Calu3 (cell line): ENCODE data around the gene SMOC2. TPM values are rescaled to one million over a fixed set of nuclear protein-coding genes. Genes with fewer than 3 reads are reported as not detected.

Experiments
- BruUV-seq: library from RNA; stranded (reverse); fragments of 400-500 nt; replicated peaks from 2 replicates; lab custom pipeline; 2021; lab: Mats Ljungman, UMichigan
- CTCF ChIA-PET: fragments of 300-600 bp; sonication (Branson Sonifier 250); formaldehyde crosslinking; loops from one replicate; lab custom pipeline; 2022; ENCODE audit warnings: antibody characterized with exemption; lab: Charles Lee
- DNase-seq: peaks from one replicate; pipeline ENCODE4 v3.0.0; 2022
- H3K27ac Mint-ChIP-seq: one replicate; pipeline ENCODE4 v1.8.0; 2022; ENCODE audit warnings: mixed read lengths; ENCODE audit not compliant: unreplicated experiment
- H3K27me3 Mint-ChIP-seq: one replicate; pipeline ENCODE4 v1.8.0; 2022; ENCODE audit warnings: mixed read lengths; ENCODE audit not compliant: unreplicated experiment
- H3K36me3 Mint-ChIP-seq: one replicate; pipeline ENCODE4 v1.8.0; 2022; ENCODE audit warnings: mild to moderate bottlenecking, moderate library complexity, mixed read lengths; ENCODE audit not compliant: insufficient read depth, unreplicated experiment
- H3K4me1 Mint-ChIP-seq: one replicate; pipeline ENCODE4 v1.8.0; 2022; ENCODE audit warnings: mild to moderate bottlenecking, low read depth, mixed read lengths; ENCODE audit not compliant: unreplicated experiment
- H3K4me3 Mint-ChIP-seq: one replicate; pipeline ENCODE4 v1.8.0; 2022; ENCODE audit warnings: mild to moderate bottlenecking, low read depth, moderate library complexity, mixed read lengths; ENCODE audit not compliant: unreplicated experiment
- H3K9me3 Mint-ChIP-seq: one replicate; pipeline ENCODE4 v1.8.0; 2022; ENCODE audit warnings: low read depth, mixed read lengths; ENCODE audit not compliant: unreplicated experiment
- CTCF ChIP-seq: fragments of 200-600 bp; IDR thresholded peaks from one replicate; pipeline ENCODE4 v1.8.0; 2022; ENCODE audit warnings: antibody characterized with exemption; ENCODE audit not compliant: unreplicated experiment
- intact Hi-C: fragments of 100-400 bp; cut with micrococcal nuclease; formaldehyde crosslinking; loops from one replicate; pipeline ENCODE4 v1.10.0; 2022; ENCODE audit not compliant: unreplicated experiment
- total RNA-seq: library from RNA; stranded (reverse); gene quantifications from 2 replicates; pipeline ENCODE4 v1.2.3, GENCODE V29; 2022

SMOC2 gene
- total RNA-seq, 1 experiment from 2014 or later, result 1.1 TPM

GRCh38 chr6:168472363-168472762, 31.4 kb downstream of the SMOC2 start:
- DNase-seq, result no peak
- H3K4me3 Mint-ChIP-seq, result no peak overlapping the region
- no TSS peak for BruUV-seq
- H3K9me3 Mint-ChIP-seq, result peaks cover 2% of the 10 kb centered on the region
- CTCF ChIA-PET, result no interaction called here
- H3K36me3 Mint-ChIP-seq, result no peaks in the 10 kb centered on the region
- no peak for TF ChIP-seq CTCF
- peaks cover 21% of the 10 kb centered on the region for H3K27me3 Mint-ChIP-seq
- intact Hi-C loops, result no loop called here
- H3K27ac Mint-ChIP-seq, result no peak overlapping the region
- no peaks in the 10 kb centered on the region for H3K4me1 Mint-ChIP-seq

GRCh38 chr6:168473197-168473596, 32.2 kb downstream of the SMOC2 start:
- intact Hi-C loops, result no loop called here
- no peak for DNase-seq
- CTCF ChIA-PET, result no interaction called here
- Mint-ChIP-seq H3K4me3 (no peak overlapping the region), H3K9me3 (peaks cover 2% of the 10 kb centered on the region), H3K4me1 (no peaks in the 10 kb centered on the region), H3K27ac (no peak overlapping the region), H3K27me3 (peaks cover 30% of the 10 kb centered on the region), H3K36me3 (no peaks in the 10 kb centered on the region)
- no TSS peak for BruUV-seq
- TF ChIP-seq CTCF, result no peak

GRCh38 chr6:168475188-168476013, 34.4 kb downstream of the SMOC2 start:
- H3K9me3 Mint-ChIP-seq, result peaks cover 4% of the 10 kb centered on the region
- intact Hi-C loops, result no loop called here
- BruUV-seq, result no TSS peak
- no peaks in the 10 kb centered on the region for H3K4me1 Mint-ChIP-seq
- no peak for TF ChIP-seq CTCF
- H3K36me3 Mint-ChIP-seq, result no peaks in the 10 kb centered on the region
- H3K27ac Mint-ChIP-seq, result no peak overlapping the region
- no peak overlapping the region for H3K4me3 Mint-ChIP-seq
- H3K27me3 Mint-ChIP-seq, result peaks cover 35% of the 10 kb centered on the region
- CTCF ChIA-PET, result no interaction called here
- no peak for DNase-seq

- TF ChIP-seq CTCF, result no peak
- Mint-ChIP-seq H3K27ac (no peak overlapping the region), H3K9me3 (peaks cover 4% of the 10 kb centered on the region), H3K4me1 (no peaks in the 10 kb centered on the region), H3K36me3 (no peaks in the 10 kb centered on the region), H3K4me3 (no peak overlapping the region), H3K27me3 (peaks cover 34% of the 10 kb centered on the region)
- intact Hi-C loops, result no loop called here
- BruUV-seq, result no TSS peak
- CTCF ChIA-PET, result no interaction called here
- DNase-seq, result no peak
Observed at GRCh38 chr6:168479421-168479820, 38.4 kb downstream of the SMOC2 start.
